ENCODE results near the gene RAB39A. TPM values are rescaled to one million over a fixed set of nuclear protein-coding genes. Genes with fewer than 3 reads are reported as not detected.
"Not testable (repeated sequence)": the region's sequence is repeated elsewhere in the genome, so short reads cannot be mapped to it uniquely, and the experiment has no call there.

The RAB39A gene
- 3.5 TPM for total RNA-seq
- polyA plus RNA-seq: 0.66 TPM
- long read RNA-seq, donor 1: 0 reads
- long read RNA-seq, donor 2: 0 reads
- long read RNA-seq, donor 3, partial matches to known transcripts: 0 of 1 reads
- long read RNA-seq, donor 3, other reads (novel, unspliced or antisense): 0 of 1 reads
- long read RNA-seq, donor 4: 0 reads
- long read RNA-seq, donor 5, partial matches to known transcripts: 0 of 2 reads
- long read RNA-seq, donor 5, other reads (novel, unspliced or antisense): 0 of 2 reads
- long read RNA-seq, donor 6: 0 reads
- long read RNA-seq, donor 7, partial matches to known transcripts: 0 of 1 reads
- long read RNA-seq, donor 7, other reads (novel, unspliced or antisense): 0 of 1 reads
- long read RNA-seq, donor 8: 0 reads
- long read RNA-seq, donor 9: 0 reads
- long read RNA-seq, donor 10, partial matches to known transcripts: 0 of 2 reads
- long read RNA-seq, donor 10, other reads (novel, unspliced or antisense): 0 of 2 reads

DNA sequence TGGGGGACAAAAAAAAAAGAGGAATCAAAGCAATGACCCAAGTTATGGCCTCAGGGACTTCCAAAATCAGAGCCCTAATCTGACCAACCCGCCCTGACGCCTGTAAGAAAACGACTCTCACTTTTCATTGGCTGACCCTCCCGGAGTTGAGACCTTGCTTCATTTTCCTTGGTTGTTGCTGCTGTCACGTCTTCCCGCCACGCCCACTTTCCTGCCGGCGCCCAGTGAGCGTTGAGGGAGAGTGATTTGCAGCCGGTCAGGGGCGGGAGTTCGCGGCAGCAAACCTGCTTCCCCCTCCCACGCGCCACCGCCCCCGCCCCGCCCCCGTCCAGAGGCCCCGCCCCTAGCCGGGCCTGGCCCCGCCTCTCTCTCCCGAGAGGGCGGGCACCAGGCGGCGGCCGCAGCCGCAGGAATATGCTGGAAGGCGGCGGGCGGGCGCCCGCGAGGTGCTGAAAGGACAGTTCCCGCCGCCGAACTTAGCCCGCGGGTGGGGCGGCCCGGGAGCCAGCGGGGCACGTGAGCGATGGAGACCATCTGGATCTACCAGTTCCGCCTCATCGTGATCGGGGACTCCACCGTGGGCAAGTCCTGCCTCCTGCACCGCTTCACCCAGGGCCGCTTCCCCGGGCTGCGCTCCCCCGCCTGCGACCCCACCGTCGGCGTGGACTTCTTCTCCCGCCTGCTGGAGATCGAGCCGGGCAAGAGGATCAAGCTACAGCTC, at the start of gene RAB39A:
Gene RAB39A (plus strand): TSS at position 403 of the 721 bp plus-strand sequence. CDS start 121 bp downstream, at position 524.
- Histone ChIP-seq H3K27me3 (ENCODE audit: control insufficient read depth in 2 of 2, insufficient read depth in 1 of 2, low read length in 1 of 2) (peaks cover 13 to 28% of the 10 kb centered on the region in 2 donors), H3K4me1 (ENCODE audit: control insufficient read depth in 2 of 2, insufficient read depth in 2 of 2, low read length in 2 of 2) (peaks cover 0 to 10% of the 10 kb centered on the region in 2 donors), H3K36me3 (ENCODE audit: control insufficient read depth in 2 of 2, insufficient read depth in 2 of 2, low read length in 1 of 2) (no peaks in the 10 kb centered on the region), H3K9me3 (ENCODE audit: control insufficient read depth in 2 of 2, insufficient read depth in 1 of 2, low read length in 1 of 2) (peaks cover 0 to 2% of the 10 kb centered on the region in 2 donors), H3K27ac (ENCODE audit: low read depth in 1 of 2, low read length in 1 of 2) (peak within 1 kb of the TSS; percentile 3 to 42), H3K4me3 (ENCODE audit: low read length in 2 of 2) (peak within 1 kb of the TSS; percentile 32 to 40)
- DNase-seq (ENCODE audit: low read depth in 6 of 9, low spot score in 9 of 9): peak in 8 of 9 donors; percentile 12 to 71 (median 38)
- WGBS: 2% methylated on average over 61 of the region's 61 CpGs

GRCh38 chr11:107881471-107881870, 46.8 kb upstream of the RAB39A start:
- WGBS: 97% methylated on average over 9 of the region's 9 CpGs
- not testable (repeated sequence) for DNase-seq (ENCODE audit: low read depth in 6 of 9, low spot score in 9 of 9); H3K4me3 ChIP-seq (ENCODE audit: low read length in 2 of 2)

GRCh38 chr11:107882095-107882820, 46.0 kb upstream of the RAB39A start:
- H3K27me3 ChIP-seq (ENCODE audit: control insufficient read depth in 2 of 2, insufficient read depth in 1 of 2, low read length in 1 of 2): no peaks in the 10 kb centered on the region
- no peaks in the 10 kb centered on the region for H3K4me1 ChIP-seq (ENCODE audit: control insufficient read depth in 2 of 2, insufficient read depth in 2 of 2, low read length in 2 of 2)
- no peak for DNase-seq (ENCODE audit: low read depth in 6 of 9, low spot score in 9 of 9)
- 97% methylated on average over 3 of the region's 3 CpGs for WGBS
- no peaks in the 10 kb centered on the region for H3K36me3 ChIP-seq (ENCODE audit: control insufficient read depth in 2 of 2, insufficient read depth in 2 of 2, low read length in 1 of 2)
- H3K4me3 ChIP-seq (ENCODE audit: low read length in 2 of 2): no peak overlapping the region
- H3K27ac ChIP-seq (ENCODE audit: low read depth in 1 of 2, low read length in 1 of 2): no peak overlapping the region
- no peaks in the 10 kb centered on the region for H3K9me3 ChIP-seq (ENCODE audit: control insufficient read depth in 2 of 2, insufficient read depth in 1 of 2, low read length in 1 of 2)

More at GRCh38 chr11:107881471-107881870, 46.8 kb upstream of the RAB39A start:
- H3K4me1 ChIP-seq (ENCODE audit: control insufficient read depth in 2 of 2, insufficient read depth in 2 of 2, low read length in 2 of 2); H3K27me3 ChIP-seq (ENCODE audit: control insufficient read depth in 2 of 2, insufficient read depth in 1 of 2, low read length in 1 of 2); H3K9me3 ChIP-seq (ENCODE audit: control insufficient read depth in 2 of 2, insufficient read depth in 1 of 2, low read length in 1 of 2); H3K27ac ChIP-seq (ENCODE audit: low read depth in 1 of 2, low read length in 1 of 2); H3K36me3 ChIP-seq (ENCODE audit: control insufficient read depth in 2 of 2, insufficient read depth in 2 of 2, low read length in 1 of 2): not testable (repeated sequence)

DNA sequence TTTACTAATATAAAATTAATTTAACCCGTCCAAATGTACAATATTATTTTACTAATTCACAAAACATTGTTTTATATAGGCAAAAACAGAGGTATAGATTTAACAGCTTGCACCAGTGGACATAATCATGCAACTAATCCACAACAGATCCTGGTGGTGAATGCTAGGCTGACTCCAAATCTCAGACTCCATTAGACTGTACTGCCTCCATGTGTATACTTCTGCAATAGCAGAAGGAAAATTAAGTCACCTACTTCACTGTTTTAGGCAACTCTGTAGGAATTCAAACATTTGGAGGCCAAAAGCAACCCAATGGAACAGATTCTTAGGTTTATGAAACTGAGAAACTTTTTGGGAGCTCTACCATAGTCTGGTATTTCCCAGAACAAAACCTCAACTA, 30.0 kb upstream of the RAB39A start:
- H3K9me3 ChIP-seq (ENCODE audit: control insufficient read depth in 2 of 2, insufficient read depth in 1 of 2, low read length in 1 of 2): no peaks in the 10 kb centered on the region
- H3K36me3 ChIP-seq (ENCODE audit: control insufficient read depth in 2 of 2, insufficient read depth in 2 of 2, low read length in 1 of 2): no peaks in the 10 kb centered on the region
- H3K4me3 ChIP-seq (ENCODE audit: low read length in 2 of 2): no peak overlapping the region
- H3K27ac ChIP-seq (ENCODE audit: low read depth in 1 of 2, low read length in 1 of 2): no peak overlapping the region
- no peaks in the 10 kb centered on the region for H3K4me1 ChIP-seq (ENCODE audit: control insufficient read depth in 2 of 2, insufficient read depth in 2 of 2, low read length in 2 of 2)
- no peak for DNase-seq (ENCODE audit: low read depth in 6 of 9, low spot score in 9 of 9)
- no peaks in the 10 kb centered on the region for H3K27me3 ChIP-seq (ENCODE audit: control insufficient read depth in 2 of 2, insufficient read depth in 1 of 2, low read length in 1 of 2)
- 54% methylated on average over 1 of the region's 1 CpG for WGBS

DNA sequence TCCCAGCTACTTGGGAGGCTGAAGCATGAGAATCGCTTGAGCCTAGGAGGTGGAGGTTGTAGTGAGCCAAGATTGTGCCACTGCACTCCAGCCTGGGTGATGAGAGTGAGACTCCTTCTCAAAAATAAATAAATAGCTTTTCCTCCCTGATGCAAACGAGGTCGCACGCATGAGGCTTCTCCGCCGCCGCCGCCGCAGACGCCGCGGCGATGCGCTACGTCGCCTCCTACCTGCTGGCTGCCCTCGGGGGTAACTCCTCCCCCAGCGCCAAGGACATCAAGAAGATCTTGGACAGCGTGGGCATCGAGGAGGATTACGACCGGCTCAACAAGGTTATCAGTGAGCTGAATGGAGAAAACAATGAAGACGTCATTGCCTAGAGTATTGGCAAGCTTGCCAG, 20.0 kb upstream of the RAB39A start:
- Histone ChIP-seq H3K4me3 (ENCODE audit: low read length in 2 of 2) (no peak overlapping the region), H3K9me3 (ENCODE audit: control insufficient read depth in 2 of 2, insufficient read depth in 1 of 2, low read length in 1 of 2) (no peaks in the 10 kb centered on the region), H3K27ac (ENCODE audit: low read depth in 1 of 2, low read length in 1 of 2) (no peak overlapping the region), H3K4me1 (ENCODE audit: control insufficient read depth in 2 of 2, insufficient read depth in 2 of 2, low read length in 2 of 2) (no peaks in the 10 kb centered on the region), H3K27me3 (ENCODE audit: control insufficient read depth in 2 of 2, insufficient read depth in 1 of 2, low read length in 1 of 2) (peaks cover 0 to 4% of the 10 kb centered on the region in 2 donors), H3K36me3 (ENCODE audit: control insufficient read depth in 2 of 2, insufficient read depth in 2 of 2, low read length in 1 of 2) (no peaks in the 10 kb centered on the region)
- no peak for DNase-seq (ENCODE audit: low read depth in 6 of 9, low spot score in 9 of 9)
- 82% methylated on average over 23 of the region's 23 CpGs for WGBS

DNA sequence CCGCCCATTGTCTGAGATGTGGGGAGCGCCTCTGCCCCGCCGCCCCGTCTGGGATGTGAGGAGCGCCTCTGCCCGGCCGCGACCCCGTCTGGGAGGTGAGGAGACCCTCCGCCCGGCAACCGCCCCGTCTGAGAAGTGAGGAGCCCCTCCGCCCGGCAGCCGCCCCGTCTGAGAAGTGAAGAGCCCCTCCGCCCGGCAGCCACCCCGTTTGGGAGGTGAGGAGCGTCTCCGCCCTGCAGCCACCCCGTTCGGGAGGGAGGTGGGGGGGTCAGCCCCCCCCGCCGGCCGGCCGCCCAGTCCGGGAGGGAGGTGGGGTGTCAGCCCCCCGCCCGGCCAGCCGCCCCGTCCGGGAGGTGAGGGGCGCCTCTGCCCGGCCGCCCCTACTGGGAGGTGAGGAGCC, 15.8 kb upstream of the RAB39A start:
- 97% methylated on average over 36 of the region's 38 CpGs for WGBS
- H3K27me3 ChIP-seq (ENCODE audit: control insufficient read depth in 2 of 2, insufficient read depth in 1 of 2, low read length in 1 of 2); H3K9me3 ChIP-seq (ENCODE audit: control insufficient read depth in 2 of 2, insufficient read depth in 1 of 2, low read length in 1 of 2); H3K36me3 ChIP-seq (ENCODE audit: control insufficient read depth in 2 of 2, insufficient read depth in 2 of 2, low read length in 1 of 2); H3K4me3 ChIP-seq (ENCODE audit: low read length in 2 of 2); DNase-seq (ENCODE audit: low read depth in 6 of 9, low spot score in 9 of 9); H3K4me1 ChIP-seq (ENCODE audit: control insufficient read depth in 2 of 2, insufficient read depth in 2 of 2, low read length in 2 of 2); H3K27ac ChIP-seq (ENCODE audit: low read depth in 1 of 2, low read length in 1 of 2): not testable (repeated sequence)

- no peak overlapping the region for H3K4me3 ChIP-seq (ENCODE audit: low read length in 2 of 2)
- DNase-seq (ENCODE audit: low read depth in 6 of 9, low spot score in 9 of 9): no peak
- no peaks in the 10 kb centered on the region for H3K9me3 ChIP-seq (ENCODE audit: control insufficient read depth in 2 of 2, insufficient read depth in 1 of 2, low read length in 1 of 2)
- no peaks in the 10 kb centered on the region for H3K36me3 ChIP-seq (ENCODE audit: control insufficient read depth in 2 of 2, insufficient read depth in 2 of 2, low read length in 1 of 2)
- H3K4me1 ChIP-seq (ENCODE audit: control insufficient read depth in 2 of 2, insufficient read depth in 2 of 2, low read length in 2 of 2): no peaks in the 10 kb centered on the region
- no peak overlapping the region for H3K27ac ChIP-seq (ENCODE audit: low read depth in 1 of 2, low read length in 1 of 2)
- 95% methylated on average over 5 of the region's 5 CpGs for WGBS
- no peaks in the 10 kb centered on the region for H3K27me3 ChIP-seq (ENCODE audit: control insufficient read depth in 2 of 2, insufficient read depth in 1 of 2, low read length in 1 of 2)
These were observed 13.0 kb upstream of the RAB39A start for GRCh38 chr11:107915229-107915628.

DNA sequence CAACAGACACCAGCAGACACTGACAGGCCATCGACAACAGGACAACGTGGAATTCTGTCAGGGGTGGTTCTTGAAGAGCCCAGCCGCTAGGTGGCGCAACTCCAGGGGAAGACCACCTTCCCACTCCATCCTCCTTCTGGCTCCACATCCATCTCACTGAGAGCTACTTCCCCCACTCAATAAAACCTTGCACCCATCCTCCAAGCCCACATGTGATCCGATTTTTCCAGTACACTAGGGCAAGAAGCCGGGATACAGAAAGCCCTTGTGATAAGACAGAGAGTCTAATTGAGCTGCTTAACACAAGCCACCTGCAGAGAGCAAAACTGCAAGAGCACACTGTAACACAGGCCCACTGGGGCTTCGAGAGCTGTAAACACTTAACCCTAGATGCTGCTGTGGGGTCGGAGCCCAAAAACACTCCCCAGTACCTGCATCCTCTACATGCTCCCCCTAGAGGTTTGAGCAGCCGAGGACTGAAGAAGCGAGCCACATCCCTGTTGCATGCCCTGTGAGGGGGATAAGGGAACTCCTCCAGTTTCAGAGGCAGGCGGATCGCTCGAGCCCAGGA, 11.5 kb upstream of the RAB39A start:
- Histone ChIP-seq H3K9me3 (ENCODE audit: control insufficient read depth in 2 of 2, insufficient read depth in 1 of 2, low read length in 1 of 2) (no peaks in the 10 kb centered on the region), H3K4me1 (ENCODE audit: control insufficient read depth in 2 of 2, insufficient read depth in 2 of 2, low read length in 2 of 2) (no peaks in the 10 kb centered on the region), H3K27ac (ENCODE audit: low read depth in 1 of 2, low read length in 1 of 2) (no peak overlapping the region), H3K27me3 (ENCODE audit: control insufficient read depth in 2 of 2, insufficient read depth in 1 of 2, low read length in 1 of 2) (no peaks in the 10 kb centered on the region), H3K36me3 (ENCODE audit: control insufficient read depth in 2 of 2, insufficient read depth in 2 of 2, low read length in 1 of 2) (no peaks in the 10 kb centered on the region), H3K4me3 (ENCODE audit: low read length in 2 of 2) (no peak overlapping the region)
- peak in 3 of 9 donors; percentile 9 to 30 (median 17) for DNase-seq (ENCODE audit: low read depth in 6 of 9, low spot score in 9 of 9)
- 41% methylated on average over 13 of the region's 13 CpGs for WGBS
